Mesodermal cell (in vitro differentiated cells): ENCODE data around the gene HIVEP1.

Experiments used
- H3K27ac ChIP-seq: 2 replicates; pipeline ENCODE4 v1.7.0; 2013; ENCODE audit warnings: mild to moderate bottlenecking, low read depth, low read length, moderate library complexity; ENCODE audit not compliant: severe bottlenecking
- H3K36me3 ChIP-seq: 2 replicates; pipeline ENCODE4 v1.7.1; 2013; ENCODE audit warnings: mild to moderate bottlenecking, low read length, moderate library complexity; ENCODE audit not compliant: control insufficient read depth, insufficient read depth
- H3K4me1 ChIP-seq: one replicate; pipeline ENCODE4 v1.7.1; 2013; ENCODE audit warnings: mild to moderate bottlenecking, low read length; ENCODE audit not compliant: insufficient read depth, control insufficient read depth, poor library complexity, severe bottlenecking
- H3K4me3 ChIP-seq: 2 replicates; pipeline ENCODE4 v1.7.0; 2013; ENCODE audit warnings: low read length, control low read depth, mild to moderate bottlenecking; ENCODE audit not compliant: insufficient read depth, poor library complexity, severe bottlenecking; ENCODE audit errors: extremely low read depth
- H3K9me3 ChIP-seq: 2 replicates; pipeline ENCODE4 v1.7.1; 2013; ENCODE audit warnings: mild to moderate bottlenecking, low read length, moderate library complexity; ENCODE audit not compliant: control insufficient read depth
- WGBS, 2 experiments: methylation state at CpG; one replicate each; pipeline ENCODE4 v1.1.5; 2013; ENCODE audit warnings: missing lambda C conversion rate in 2 of 2; ENCODE audit not compliant: insufficient coverage in 2 of 2; 5-methylcytosine and 5-hydroxymethylcytosine counted together

HIVEP1 gene

GRCh38 chr6:12030993-12031550 lies 19.0 kb downstream of the HIVEP1 start:
- WGBS, 2 experiments: 88 to 100% methylated on average over 1 to 2 of the region's 2 CpGs
- H3K36me3 ChIP-seq: peaks cover 55% of the 10 kb centered on the region

GRCh38 chr6:12032783-12033573 lies 20.9 kb downstream of the HIVEP1 start:
- 93 to 100% methylated on average over 2 of the region's 8 CpGs for WGBS, 2 experiments
- H3K27ac ChIP-seq: no peak overlapping the region
- no peak overlapping the region for H3K4me3 ChIP-seq
- H3K9me3 ChIP-seq: peaks cover 9% of the 10 kb centered on the region
- peaks cover 48% of the 10 kb centered on the region for H3K36me3 ChIP-seq
- H3K4me1 ChIP-seq: peaks cover 4% of the 10 kb centered on the region

More at GRCh38 chr6:12030993-12031550, 19.0 kb downstream of the HIVEP1 start:
- Histone ChIP-seq H3K4me3 (no peak overlapping the region), H3K4me1 (peaks cover 4% of the 10 kb centered on the region), H3K9me3 (peaks cover 9% of the 10 kb centered on the region), H3K27ac (no peak overlapping the region)

DNA sequence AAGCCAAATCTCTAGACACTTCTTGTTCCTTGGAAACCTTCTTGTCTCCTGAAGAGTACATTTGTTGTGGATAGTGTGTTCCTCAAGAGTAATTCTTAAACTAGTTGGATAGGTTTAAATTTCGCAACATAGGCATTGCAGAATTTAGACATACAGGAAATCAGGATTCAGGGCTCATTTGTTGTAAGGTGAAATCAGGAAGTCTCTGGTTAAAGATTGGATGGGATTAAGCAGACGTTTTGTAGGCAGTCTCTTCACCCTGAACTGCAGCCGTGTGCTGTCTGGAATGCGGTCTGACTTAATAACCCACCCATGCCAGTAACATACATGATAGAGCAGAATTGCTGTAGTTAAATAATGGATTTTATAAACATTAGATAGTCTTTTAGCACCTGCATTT lies 21.7 kb downstream of the HIVEP1 start:
- peaks cover 48% of the 10 kb centered on the region for H3K36me3 ChIP-seq
- H3K27ac ChIP-seq: no peak overlapping the region
- H3K9me3 ChIP-seq: peaks cover 9% of the 10 kb centered on the region
- H3K4me3 ChIP-seq: no peak overlapping the region
- H3K4me1 ChIP-seq: peaks cover 4% of the 10 kb centered on the region
- WGBS, 2 experiments: 78 to 100% methylated on average over 1 to 2 of the region's 4 CpGs

- Histone ChIP-seq H3K4me3 (no peak overlapping the region), H3K36me3 (peaks cover 43% of the 10 kb centered on the region), H3K27ac (no peak overlapping the region), H3K4me1 (peaks cover 4% of the 10 kb centered on the region), H3K9me3 (peaks cover 5% of the 10 kb centered on the region)
- WGBS, 2 experiments: 72 to 88% methylated on average over 2 of the region's 3 CpGs
Measured at GRCh38 chr6:12034349-12034748, 22.2 kb downstream of the HIVEP1 start.

GRCh38 chr6:12034837-12035236 lies 22.7 kb downstream of the HIVEP1 start:
- Histone ChIP-seq H3K9me3 (peaks cover 4% of the 10 kb centered on the region), H3K4me1 (peaks cover 4% of the 10 kb centered on the region), H3K27ac (no peak overlapping the region), H3K36me3 (peaks cover 42% of the 10 kb centered on the region), H3K4me3 (no peak overlapping the region)
- 96 to 97% methylated on average over 5 of the region's 5 CpGs for WGBS, 2 experiments

DNA sequence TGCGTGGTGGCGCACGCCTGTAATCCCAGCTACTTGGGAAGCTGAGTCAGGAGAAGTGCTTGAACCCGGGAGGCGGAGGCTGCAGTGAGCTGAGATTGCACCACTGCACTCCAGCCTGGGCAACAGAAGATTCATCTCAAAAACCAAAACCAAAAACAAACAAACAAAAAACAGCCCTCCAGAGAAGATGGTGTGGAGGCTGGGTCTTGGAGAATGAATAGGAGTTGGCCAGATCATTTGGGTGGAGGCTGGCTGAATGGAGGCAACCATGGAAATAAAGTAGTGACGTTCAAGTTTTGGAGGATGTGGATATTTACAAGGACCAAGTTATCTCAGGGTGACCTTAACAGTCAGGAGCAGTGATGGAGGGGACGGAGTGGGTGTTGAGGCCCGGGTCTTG lies 24.7 kb downstream of the HIVEP1 start:
- Histone ChIP-seq H3K36me3 (peaks cover 41% of the 10 kb centered on the region), H3K9me3 (no peaks in the 10 kb centered on the region), H3K4me3 (no peak overlapping the region), H3K4me1 (peaks cover 4% of the 10 kb centered on the region), H3K27ac (no peak overlapping the region)
- WGBS, 2 experiments: 95 to 100% methylated on average over 3 to 6 of the region's 8 CpGs

DNA sequence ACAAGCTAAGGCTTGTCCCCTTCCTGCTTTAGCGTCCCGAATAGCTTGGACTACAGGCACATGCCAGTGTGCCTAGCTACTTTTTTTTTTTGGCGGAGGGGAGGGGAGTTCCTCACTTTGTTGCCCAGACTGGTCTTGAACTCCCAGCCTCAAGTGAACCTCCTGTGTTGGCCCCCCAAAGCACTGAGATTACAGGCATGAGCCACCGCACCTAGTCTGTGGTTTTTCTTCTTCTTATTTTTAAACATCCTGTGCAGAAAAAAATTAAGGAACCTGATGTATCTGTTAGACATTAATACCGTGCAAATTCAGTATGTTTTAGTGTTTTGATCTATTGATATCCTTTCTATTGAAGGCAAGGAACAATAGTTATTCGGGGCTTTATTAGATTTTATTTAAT lies 25.7 kb downstream of the HIVEP1 start:
- Histone ChIP-seq H3K36me3 (peaks cover 36% of the 10 kb centered on the region), H3K4me1 (peaks cover 4% of the 10 kb centered on the region), H3K9me3 (no peaks in the 10 kb centered on the region), H3K27ac (no peak overlapping the region), H3K4me3 (no peak overlapping the region)
- WGBS, 2 experiments: 93% methylated on average over 2 of the region's 6 CpGs; no CpG with 5 or more reads in 1 of the 2 experiments

DNA sequence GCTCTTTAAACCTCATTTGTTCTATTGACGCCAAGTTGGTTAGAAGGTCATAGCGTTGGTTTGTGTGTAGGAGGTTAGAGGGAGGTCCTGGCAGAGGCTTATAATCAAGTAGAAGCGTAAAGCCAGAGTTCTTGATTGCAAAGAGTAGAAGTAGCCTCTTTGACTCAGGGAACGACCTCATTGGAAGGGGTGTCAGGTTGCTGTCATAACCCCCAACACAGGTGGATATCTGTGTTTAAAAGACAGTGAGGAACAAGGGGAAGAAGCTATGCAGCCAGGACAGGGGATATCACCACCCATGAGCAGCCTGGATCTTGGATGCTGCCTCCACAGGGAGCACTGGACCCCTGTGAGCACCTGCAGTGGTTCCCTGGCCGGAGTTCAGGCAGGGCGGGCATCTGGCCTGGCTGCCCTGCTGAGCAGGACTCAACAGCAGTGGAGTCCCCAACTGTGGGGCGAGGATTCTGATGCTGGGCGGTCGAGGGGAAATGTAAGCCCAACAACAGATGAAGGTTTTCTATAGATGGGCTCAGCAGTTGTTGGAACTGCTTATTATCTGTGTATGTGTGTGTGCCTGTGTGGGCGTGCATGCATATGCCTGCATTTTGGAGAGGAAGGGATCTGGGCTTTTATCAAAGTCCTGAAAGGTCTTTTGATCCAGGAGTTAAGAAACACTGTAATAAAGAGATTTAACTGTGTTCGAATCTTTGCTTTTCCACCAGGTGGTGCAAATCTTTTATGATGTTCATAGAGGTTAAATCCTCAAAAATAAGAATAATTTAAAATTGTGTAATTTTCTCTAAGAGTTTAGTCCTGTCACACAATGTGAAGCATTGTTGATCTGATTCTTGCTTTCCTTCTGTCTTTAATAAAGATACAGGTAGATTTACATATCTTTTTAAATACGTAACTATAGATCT lies 27.7 kb downstream of the HIVEP1 start:
- H3K4me3 ChIP-seq: no peak overlapping the region
- WGBS, 2 experiments: 92 to 93% methylated on average over 6 to 10 of the region's 12 CpGs
- no peaks in the 10 kb centered on the region for H3K9me3 ChIP-seq
- peaks cover 2% of the 10 kb centered on the region for H3K4me1 ChIP-seq
- H3K36me3 ChIP-seq: peaks cover 36% of the 10 kb centered on the region
- no peak overlapping the region for H3K27ac ChIP-seq

GRCh38 chr6:12047304-12047703 lies 35.2 kb downstream of the HIVEP1 start:
- 92 to 96% methylated on average over 4 to 9 of the region's 9 CpGs for WGBS, 2 experiments
- Histone ChIP-seq H3K36me3 (no peaks in the 10 kb centered on the region), H3K27ac (no peak overlapping the region), H3K4me1 (peaks cover 2% of the 10 kb centered on the region), H3K9me3 (no peaks in the 10 kb centered on the region), H3K4me3 (no peak overlapping the region)

GRCh38 chr6:12047792-12048432 lies 35.8 kb downstream of the HIVEP1 start:
- H3K9me3 ChIP-seq: no peaks in the 10 kb centered on the region
- H3K36me3 ChIP-seq: peaks cover 4% of the 10 kb centered on the region
- 89 to 92% methylated on average over 9 to 10 of the region's 10 CpGs for WGBS, 2 experiments
- no peak overlapping the region for H3K27ac ChIP-seq
- peaks cover 2% of the 10 kb centered on the region for H3K4me1 ChIP-seq
- no peak overlapping the region for H3K4me3 ChIP-seq
